Gastroesophageal sphincter (tissue), 3 donors: ENCODE measurements around the gene CD19.

Experiments used
- CTCF ChIP-seq, 4 experiments: fragments of 200-600 bp in 2 of 4; fragments of 450-650 bp in 2 of 4; sonication (generic) in 1 of 4; IDR thresholded peaks; one replicate each; pipeline ENCODE4 v1.5.1; 2017 to 2019; ENCODE audit warnings: antibody characterized with exemption in 4 of 4, mild to moderate bottlenecking in 2 of 4, moderate library complexity in 2 of 4
- POLR2A ChIP-seq, 2 donors: fragments of 450-650 bp; IDR thresholded peaks; one replicate each; pipeline ENCODE4 v1.6.1; 2017; ENCODE audit warnings: antibody characterized with exemption in 2 of 2, mild to moderate bottlenecking in 2 of 2, moderate library complexity in 1 of 2

- TF ChIP-seq CTCF (IDR thresholded peaks at IDR 0.05): no peak
- TF ChIP-seq POLR2A (IDR thresholded peaks at IDR 0.05): no peak
Observed at GRCh38 chr16:28917095-28917494, 14.7 kb upstream of the CD19 start.
